Measurements from ENCODE around the gene NXPH1.

NXPH1 gene

DNA sequence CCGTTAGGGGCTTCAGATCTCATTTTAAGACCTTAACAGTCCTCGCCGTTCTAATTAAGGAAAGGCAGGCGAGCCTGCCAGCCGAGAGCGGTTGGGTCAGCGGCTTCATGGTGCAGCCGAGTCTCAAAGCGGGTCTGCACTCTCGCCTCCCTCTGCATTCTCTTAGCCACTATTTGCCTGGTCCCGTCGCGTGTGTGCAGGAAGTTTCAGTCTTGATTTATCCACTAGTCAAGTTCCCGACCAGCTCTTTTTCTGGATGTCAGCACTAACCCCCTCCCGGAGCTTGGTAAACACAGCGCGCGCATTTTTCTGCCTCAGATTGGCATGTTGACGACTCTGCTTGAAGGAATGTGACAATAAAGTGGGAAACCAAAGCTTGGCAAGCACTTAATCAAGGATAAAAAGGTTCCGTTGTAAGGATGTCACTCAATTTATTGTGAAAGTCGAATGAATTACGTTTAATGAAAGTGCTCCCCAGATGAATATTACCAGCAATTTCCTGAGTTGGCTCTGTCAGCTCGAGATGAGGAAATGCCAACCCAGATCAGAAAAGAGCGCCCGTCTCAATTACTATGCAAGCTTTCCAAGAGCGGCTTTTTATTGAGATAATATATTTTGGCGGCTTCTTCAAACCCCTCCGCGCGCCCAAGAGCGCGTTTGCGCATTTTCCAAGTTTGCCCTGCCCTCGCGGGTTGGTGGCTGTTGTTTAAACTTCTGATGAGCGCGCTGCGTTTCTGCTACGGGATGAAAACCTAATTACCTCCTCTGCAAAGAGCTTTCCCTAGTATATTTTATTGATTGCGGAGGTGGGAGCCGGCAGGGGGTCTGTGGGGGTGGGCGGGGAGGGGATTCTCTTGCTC is 7.9 kb downstream of the NXPH1 start:
- Histone ChIP-seq H3K4me3 (ENCODE audit: severe bottlenecking) (no peak overlapping the region), H3K27ac (ENCODE audit: poor library complexity, severe bottlenecking) (no peak overlapping the region), H3K9me3 (ENCODE audit: severe bottlenecking) (peaks cover 3% of the 10 kb centered on the region), H3K36me3 (ENCODE audit: low read depth) (no peaks in the 10 kb centered on the region), H3K27me3 (ENCODE audit: insufficient read depth, poor library complexity, severe bottlenecking) (peaks cover 84% of the 10 kb centered on the region), H3K4me1 (ENCODE audit: insufficient read depth, poor library complexity, severe bottlenecking) (no peaks in the 10 kb centered on the region)
- DNase-seq (ENCODE audit: low spot score) (no peak), ATAC-seq (ENCODE audit: low read depth) (no peak)
- no peak for TF ChIP-seq CTCF (IDR thresholded peaks at IDR 0.05; ENCODE audit: poor library complexity, severe bottlenecking)

GRCh38 chr7:8442051-8442813 is 8.8 kb downstream of the NXPH1 start:
- no peaks in the 10 kb centered on the region for H3K36me3 ChIP-seq (ENCODE audit: low read depth)
- H3K27me3 ChIP-seq (ENCODE audit: insufficient read depth, poor library complexity, severe bottlenecking), result peaks cover 76% of the 10 kb centered on the region
- H3K4me3 ChIP-seq (ENCODE audit: severe bottlenecking), result no peak overlapping the region
- no peaks in the 10 kb centered on the region for H3K4me1 ChIP-seq (ENCODE audit: insufficient read depth, poor library complexity, severe bottlenecking)
- ATAC-seq (ENCODE audit: low read depth) (no peak), DNase-seq (ENCODE audit: low spot score) (no peak)
- peaks cover 3% of the 10 kb centered on the region for H3K9me3 ChIP-seq (ENCODE audit: severe bottlenecking)
- no peak for TF ChIP-seq CTCF (IDR thresholded peaks at IDR 0.05; ENCODE audit: poor library complexity, severe bottlenecking)
- no peak overlapping the region for H3K27ac ChIP-seq (ENCODE audit: poor library complexity, severe bottlenecking)

DNA sequence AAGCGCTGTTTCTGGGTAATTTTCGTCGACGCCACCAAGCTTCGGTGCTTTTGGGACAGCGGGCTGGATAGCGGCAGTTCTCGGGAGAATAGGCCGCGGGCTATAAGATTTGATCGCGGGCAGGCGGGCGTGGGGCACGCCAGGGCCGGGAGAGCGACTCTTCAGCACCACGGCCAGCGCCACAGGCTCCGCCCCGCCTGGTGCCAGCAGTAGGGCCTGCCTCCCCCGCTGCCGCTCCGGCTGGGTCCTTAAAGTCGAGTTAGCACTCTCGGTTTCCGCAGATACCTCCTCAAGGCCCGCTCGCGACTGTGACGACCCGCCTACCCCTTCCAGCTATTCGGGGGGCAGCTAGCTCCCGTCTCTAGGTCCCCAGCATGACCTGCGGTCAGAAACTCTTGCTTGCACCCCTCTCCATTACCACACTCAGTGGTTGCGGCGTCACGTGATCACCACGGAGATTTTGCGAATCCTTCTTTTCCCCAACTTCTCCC is 9.4 kb downstream of the NXPH1 start:
- no peak for TF ChIP-seq CTCF (IDR thresholded peaks at IDR 0.05; ENCODE audit: poor library complexity, severe bottlenecking)
- H3K36me3 ChIP-seq (ENCODE audit: low read depth), result no peaks in the 10 kb centered on the region
- no peak overlapping the region for H3K27ac ChIP-seq (ENCODE audit: poor library complexity, severe bottlenecking)
- peak; percentile 48; the same call in 1 of the 3 replicates for ATAC-seq (ENCODE audit: low read depth)
- peaks cover 3% of the 10 kb centered on the region for H3K9me3 ChIP-seq (ENCODE audit: severe bottlenecking)
- H3K4me3 ChIP-seq (ENCODE audit: severe bottlenecking), result no peak overlapping the region
- H3K27me3 ChIP-seq (ENCODE audit: insufficient read depth, poor library complexity, severe bottlenecking), result peaks cover 70% of the 10 kb centered on the region
- peak; percentile 42 for DNase-seq (ENCODE audit: low spot score)
- no peaks in the 10 kb centered on the region for H3K4me1 ChIP-seq (ENCODE audit: insufficient read depth, poor library complexity, severe bottlenecking)

DNA sequence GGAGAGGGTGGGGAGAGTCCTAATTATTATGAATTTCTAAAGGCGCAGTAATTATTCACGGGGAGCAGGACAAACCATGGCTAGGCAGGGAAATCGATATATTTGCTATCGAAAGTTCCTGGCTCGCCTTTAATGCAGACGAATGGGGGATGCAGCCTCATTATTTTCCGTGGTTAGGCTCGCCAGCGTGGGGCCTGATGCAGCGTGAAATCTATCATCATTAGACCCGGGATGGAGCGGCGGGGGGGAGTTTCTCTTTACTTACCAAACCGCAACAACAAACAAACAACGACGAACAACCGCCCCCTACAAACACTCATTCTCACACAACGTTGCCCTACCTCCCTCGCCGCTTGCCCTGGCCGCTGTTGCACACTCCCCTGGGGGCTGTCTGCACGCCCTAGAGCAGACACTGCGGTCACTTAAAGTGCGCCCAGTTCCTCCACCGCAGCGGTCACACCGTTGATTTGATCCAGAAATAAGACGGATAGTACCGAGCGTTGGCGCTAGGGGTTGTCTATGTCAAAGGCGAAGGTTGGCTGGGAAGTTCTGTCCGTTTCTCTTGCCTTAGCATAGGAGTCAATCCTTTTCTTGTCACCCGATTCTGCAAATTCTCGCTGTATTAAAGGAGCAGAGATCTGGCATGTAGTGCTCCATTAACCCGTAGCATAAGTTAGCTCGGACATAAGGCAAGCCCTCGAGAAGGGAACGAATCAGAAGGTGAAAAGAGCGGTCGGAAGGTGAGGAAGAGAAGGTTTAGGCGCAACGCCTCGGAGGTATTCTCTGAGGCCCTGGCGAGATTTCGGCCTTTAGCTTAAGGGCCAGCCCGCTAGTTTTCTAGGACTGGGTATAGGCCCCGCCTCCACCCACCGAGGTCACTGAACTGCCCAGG is 10.4 kb downstream of the NXPH1 start:
- TF ChIP-seq CTCF (IDR thresholded peaks at IDR 0.05; ENCODE audit: poor library complexity, severe bottlenecking), result no peak
- Histone ChIP-seq H3K27me3 (ENCODE audit: insufficient read depth, poor library complexity, severe bottlenecking) (peaks cover 62% of the 10 kb centered on the region), H3K36me3 (ENCODE audit: low read depth) (no peaks in the 10 kb centered on the region), H3K9me3 (ENCODE audit: severe bottlenecking) (peaks cover 3% of the 10 kb centered on the region), H3K27ac (ENCODE audit: poor library complexity, severe bottlenecking) (no peak overlapping the region), H3K4me3 (ENCODE audit: severe bottlenecking) (no peak overlapping the region), H3K4me1 (ENCODE audit: insufficient read depth, poor library complexity, severe bottlenecking) (no peaks in the 10 kb centered on the region)
- ATAC-seq (ENCODE audit: low read depth), result 0 out of 3 replicates have a peak, but pooled peaks have one; percentile 33
- DNase-seq (ENCODE audit: low spot score), result peak; percentile 27
